ENCODE data around the gene IL4I1.

Gene IL4I1

GRCh38 chr19:49850221-49850486 is 46.5 kb downstream of the IL4I1 start:
- DNase-seq (ENCODE audit: low read depth), result no peak

DNA sequence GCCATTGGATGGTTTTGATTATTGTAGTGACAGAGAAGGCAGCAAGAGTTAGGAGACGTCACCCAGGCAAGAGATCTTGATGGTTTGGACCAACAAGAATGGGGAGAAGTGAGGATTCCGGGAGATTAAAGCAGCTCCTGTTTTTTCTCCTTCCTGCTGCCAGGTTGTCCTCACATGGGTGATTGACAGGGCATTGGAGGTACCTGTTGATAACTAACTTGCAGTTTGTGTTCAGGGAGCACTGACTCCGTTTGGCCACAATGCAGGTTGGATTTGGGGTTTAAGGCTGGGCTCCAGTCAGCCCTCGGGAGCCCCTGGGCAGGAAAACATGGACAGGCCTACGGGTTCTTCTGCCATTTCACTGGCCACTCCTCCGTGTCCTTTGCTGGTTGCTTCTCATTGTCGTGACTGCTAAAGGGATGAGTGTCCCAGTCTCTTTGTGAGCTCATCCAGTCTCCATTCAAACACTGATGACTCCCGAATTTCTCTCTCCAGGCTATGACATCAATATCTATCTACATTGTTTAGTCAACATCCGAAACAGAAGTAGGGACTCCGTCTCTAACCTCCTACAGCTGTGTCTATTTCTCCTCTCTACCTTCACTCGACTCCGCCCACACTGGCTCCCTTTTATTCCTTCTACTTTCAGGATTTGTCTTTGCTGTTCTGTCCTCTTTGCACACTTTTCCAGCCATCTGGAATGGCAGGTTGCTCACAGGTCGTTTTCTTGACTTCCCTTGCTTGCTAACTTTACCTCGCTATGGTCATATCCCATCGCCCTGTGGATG is 47.1 kb downstream of the IL4I1 start:
- DNase-seq (ENCODE audit: low read depth), result no peak

DNA sequence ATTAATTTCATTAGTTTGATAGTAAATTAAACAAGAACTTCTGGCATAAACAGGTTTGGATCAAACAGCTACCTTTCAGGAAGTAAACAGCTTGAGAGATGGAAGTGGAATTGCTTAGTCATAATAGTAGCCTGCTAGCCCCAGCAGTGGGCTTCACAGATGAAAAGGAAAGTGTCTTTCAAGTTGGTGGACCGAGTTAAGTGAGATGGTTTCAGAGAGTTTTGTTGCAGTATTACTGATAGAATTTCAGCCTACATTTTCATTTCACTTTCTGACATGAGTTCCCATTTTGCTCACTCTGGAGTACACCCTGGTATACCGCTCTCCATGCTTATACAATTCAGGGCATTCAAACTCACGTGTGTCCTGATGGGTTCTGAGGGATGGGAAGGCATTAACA is 47.7 kb downstream of the IL4I1 start:
- no peak for DNase-seq (ENCODE audit: low read depth)

DNA sequence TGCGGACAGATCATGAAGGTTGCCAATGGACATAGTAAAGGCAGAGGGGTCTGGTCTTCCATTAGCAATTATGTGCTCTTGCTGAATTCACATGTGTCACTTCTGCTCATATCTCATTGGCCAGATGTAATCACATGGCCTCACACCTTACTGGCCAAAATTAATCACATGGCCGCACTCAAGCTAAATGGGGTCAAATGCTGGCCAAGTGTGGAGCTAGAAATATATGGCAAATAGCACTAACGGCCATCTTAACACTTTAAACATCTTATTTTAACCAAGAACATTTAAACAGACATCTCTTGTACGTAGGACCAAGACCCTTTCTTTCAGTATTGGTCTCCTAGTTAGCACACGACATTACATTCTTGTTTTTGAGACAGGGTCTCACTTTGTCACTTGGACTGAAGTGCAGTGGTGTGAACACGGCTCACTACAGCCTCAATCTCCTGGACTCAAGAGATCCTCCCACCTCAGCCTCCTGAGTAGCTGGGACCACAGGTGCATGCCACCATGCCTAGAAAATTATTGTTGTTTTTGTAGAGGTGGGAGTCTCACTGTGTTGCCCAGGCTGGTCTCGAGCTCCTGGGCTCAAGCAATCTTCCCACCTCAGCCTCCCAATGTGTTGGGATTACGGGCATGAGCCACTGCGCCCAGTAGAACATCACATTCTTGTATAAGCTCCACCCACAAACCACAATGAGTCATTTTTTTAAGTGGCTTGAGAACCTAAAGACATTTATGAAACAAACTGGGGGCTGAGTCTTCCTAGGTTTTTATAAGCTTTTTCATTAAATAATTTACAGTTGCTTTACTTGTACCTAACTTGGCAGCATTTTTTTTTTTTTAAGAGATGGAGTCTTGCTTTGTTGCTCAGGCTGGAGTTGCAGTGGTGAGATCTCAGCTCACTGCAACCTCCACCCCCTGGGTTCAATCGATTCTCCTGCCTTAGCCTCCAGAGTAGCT is 48.7 kb downstream of the IL4I1 start:
- no peak for DNase-seq (ENCODE audit: low read depth)

DNA sequence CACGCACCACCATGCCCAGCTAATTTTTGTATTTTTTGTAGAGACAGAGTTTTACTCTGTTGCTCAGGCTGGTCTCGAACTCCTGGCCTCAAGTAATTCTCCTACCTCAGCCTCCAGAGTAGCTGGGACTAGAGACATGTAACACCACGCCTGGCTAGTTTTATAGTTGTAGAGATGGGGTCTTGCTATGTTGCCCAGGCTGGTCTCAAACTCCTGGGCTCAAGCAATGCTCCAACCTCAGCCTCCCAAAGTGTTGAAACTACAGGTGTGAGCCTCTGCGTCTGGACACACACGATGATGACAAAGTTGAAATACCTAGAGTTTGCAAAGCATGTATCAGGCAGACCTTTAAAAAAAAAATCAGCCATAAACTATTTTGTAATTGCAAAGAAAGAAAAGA is 50.3 kb downstream of the IL4I1 start:
- no peak for DNase-seq (ENCODE audit: low read depth)

GRCh38 chr19:49845414-49845813 is 51.3 kb downstream of the IL4I1 start:
- DNase-seq (ENCODE audit: low read depth), result no peak

GRCh38 chr19:49844138-49845095 is 52.3 kb downstream of the IL4I1 start:
- DNase-seq (ENCODE audit: low read depth), result no peak

DNA sequence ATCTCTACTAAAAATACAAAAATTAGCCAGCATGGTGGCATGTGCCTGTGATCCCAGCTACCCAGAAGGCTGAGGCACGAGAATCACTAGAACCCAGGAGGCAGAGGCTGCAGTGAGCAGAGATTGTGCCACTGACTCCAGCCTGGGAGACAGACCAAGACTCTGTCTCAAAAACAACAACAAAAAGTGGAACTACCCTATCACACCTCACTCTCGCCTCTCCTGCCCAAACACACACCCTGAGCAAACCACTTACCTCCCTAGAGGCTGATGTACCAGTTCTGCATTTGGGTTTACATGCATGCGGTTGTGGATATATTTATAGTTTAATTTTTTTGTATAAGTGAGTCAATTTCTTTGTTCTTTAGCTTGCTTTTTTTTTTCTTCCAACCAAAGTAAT is 53.4 kb downstream of the IL4I1 start:
- DNase-seq (ENCODE audit: low read depth), result no peak

GRCh38 chr19:49840736-49841249 is 55.9 kb downstream of the IL4I1 start:
- no peak for DNase-seq (ENCODE audit: low read depth)

- DNase-seq (ENCODE audit: low read depth), result no peak
Observed at GRCh38 chr19:49840321-49840720, 56.4 kb downstream of the IL4I1 start.

- no peak for DNase-seq (ENCODE audit: low read depth)
Observed at GRCh38 chr19:49839713-49840112, 57.0 kb downstream of the IL4I1 start.

Data from stimulated activated CD8-positive, alpha-beta memory T cell treated with anti-CD3 and anti-CD28 coated beads, Interleukin-15, amount 100 ng/mL, for 24 hours (primary cell).